Calu3 (cell line): ENCODE measurements around the gene FSIP1. TPM values are rescaled to one million over a fixed set of nuclear protein-coding genes. Genes with fewer than 3 reads are reported as not detected.
"Not testable (repeated sequence)": the region's sequence is repeated elsewhere in the genome, so short reads cannot be mapped to it uniquely, and the experiment has no call there.

Source experiments
- BruUV-seq: library from RNA; stranded (reverse); fragments of 400-500 nt; replicated peaks from 2 replicates; lab custom pipeline; 2021; lab: Mats Ljungman, UMichigan
- CTCF ChIA-PET: fragments of 300-600 bp; sonication (Branson Sonifier 250); formaldehyde crosslinking; loops from one replicate; lab custom pipeline; 2022; ENCODE audit warnings: antibody characterized with exemption; lab: Charles Lee
- DNase-seq: peaks from one replicate; pipeline ENCODE4 v3.0.0; 2022
- H3K27ac Mint-ChIP-seq: one replicate; pipeline ENCODE4 v1.8.0; 2022; ENCODE audit warnings: mixed read lengths; ENCODE audit not compliant: unreplicated experiment
- H3K27me3 Mint-ChIP-seq: one replicate; pipeline ENCODE4 v1.8.0; 2022; ENCODE audit warnings: mixed read lengths; ENCODE audit not compliant: unreplicated experiment
- H3K36me3 Mint-ChIP-seq: one replicate; pipeline ENCODE4 v1.8.0; 2022; ENCODE audit warnings: mild to moderate bottlenecking, moderate library complexity, mixed read lengths; ENCODE audit not compliant: insufficient read depth, unreplicated experiment
- H3K4me1 Mint-ChIP-seq: one replicate; pipeline ENCODE4 v1.8.0; 2022; ENCODE audit warnings: mild to moderate bottlenecking, low read depth, mixed read lengths; ENCODE audit not compliant: unreplicated experiment
- H3K4me3 Mint-ChIP-seq: one replicate; pipeline ENCODE4 v1.8.0; 2022; ENCODE audit warnings: mild to moderate bottlenecking, low read depth, moderate library complexity, mixed read lengths; ENCODE audit not compliant: unreplicated experiment
- H3K9me3 Mint-ChIP-seq: one replicate; pipeline ENCODE4 v1.8.0; 2022; ENCODE audit warnings: low read depth, mixed read lengths; ENCODE audit not compliant: unreplicated experiment
- intact Hi-C: fragments of 100-400 bp; cut with micrococcal nuclease; formaldehyde crosslinking; loops from one replicate; pipeline ENCODE4 v1.10.0; 2022; ENCODE audit not compliant: unreplicated experiment
- total RNA-seq: library from RNA; stranded (reverse); gene quantifications from 2 replicates; pipeline ENCODE4 v1.2.3, GENCODE V29; 2022
- TF ChIP-seq, protein P1 (sequence below): fragments of 200-600 bp; IDR thresholded peaks from one replicate; pipeline ENCODE4 v1.8.0; 2022; ENCODE audit warnings: antibody characterized with exemption; ENCODE audit not compliant: unreplicated experiment

Gene FSIP1
- total RNA-seq, 1 experiment from 2014 or later: 0.28 TPM

DNA sequence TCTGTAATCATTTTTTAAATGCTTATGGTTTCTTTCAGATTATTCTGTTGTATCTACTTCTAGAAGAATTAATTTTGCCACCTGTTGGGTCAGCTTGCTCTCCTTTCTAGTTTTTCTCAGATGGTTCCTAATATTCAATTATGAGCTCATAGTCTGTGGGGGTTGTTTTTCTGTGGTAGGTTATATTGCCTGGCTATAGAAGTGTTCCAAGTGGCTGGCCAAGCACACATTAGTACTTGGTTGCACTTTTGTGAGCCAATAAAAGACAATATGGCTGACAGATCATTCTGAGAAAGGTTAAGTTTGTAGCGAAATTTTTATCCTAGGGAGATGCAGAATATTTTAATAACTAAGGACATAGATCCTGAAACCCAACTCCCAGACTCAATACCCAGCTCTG is 31.8 kb upstream of the FSIP1 start:
- intact Hi-C loops: no loop called here
- H3K27me3 Mint-ChIP-seq: no peaks in the 10 kb centered on the region
- CTCF ChIA-PET: no interaction called here
- TF ChIP-seq, protein P1, sequence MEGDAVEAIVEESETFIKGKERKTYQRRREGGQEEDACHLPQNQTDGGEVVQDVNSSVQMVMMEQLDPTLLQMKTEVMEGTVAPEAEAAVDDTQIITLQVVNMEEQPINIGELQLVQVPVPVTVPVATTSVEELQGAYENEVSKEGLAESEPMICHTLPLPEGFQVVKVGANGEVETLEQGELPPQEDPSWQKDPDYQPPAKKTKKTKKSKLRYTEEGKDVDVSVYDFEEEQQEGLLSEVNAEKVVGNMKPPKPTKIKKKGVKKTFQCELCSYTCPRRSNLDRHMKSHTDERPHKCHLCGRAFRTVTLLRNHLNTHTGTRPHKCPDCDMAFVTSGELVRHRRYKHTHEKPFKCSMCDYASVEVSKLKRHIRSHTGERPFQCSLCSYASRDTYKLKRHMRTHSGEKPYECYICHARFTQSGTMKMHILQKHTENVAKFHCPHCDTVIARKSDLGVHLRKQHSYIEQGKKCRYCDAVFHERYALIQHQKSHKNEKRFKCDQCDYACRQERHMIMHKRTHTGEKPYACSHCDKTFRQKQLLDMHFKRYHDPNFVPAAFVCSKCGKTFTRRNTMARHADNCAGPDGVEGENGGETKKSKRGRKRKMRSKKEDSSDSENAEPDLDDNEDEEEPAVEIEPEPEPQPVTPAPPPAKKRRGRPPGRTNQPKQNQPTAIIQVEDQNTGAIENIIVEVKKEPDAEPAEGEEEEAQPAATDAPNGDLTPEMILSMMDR: no peak
- H3K9me3 Mint-ChIP-seq: no peaks in the 10 kb centered on the region
- no peaks in the 10 kb centered on the region for H3K36me3 Mint-ChIP-seq
- no peak overlapping the region for H3K27ac Mint-ChIP-seq
- H3K4me1 Mint-ChIP-seq: peaks cover 8% of the 10 kb centered on the region
- BruUV-seq: no TSS peak
- DNase-seq: no peak
- H3K4me3 Mint-ChIP-seq: no peak overlapping the region

DNA sequence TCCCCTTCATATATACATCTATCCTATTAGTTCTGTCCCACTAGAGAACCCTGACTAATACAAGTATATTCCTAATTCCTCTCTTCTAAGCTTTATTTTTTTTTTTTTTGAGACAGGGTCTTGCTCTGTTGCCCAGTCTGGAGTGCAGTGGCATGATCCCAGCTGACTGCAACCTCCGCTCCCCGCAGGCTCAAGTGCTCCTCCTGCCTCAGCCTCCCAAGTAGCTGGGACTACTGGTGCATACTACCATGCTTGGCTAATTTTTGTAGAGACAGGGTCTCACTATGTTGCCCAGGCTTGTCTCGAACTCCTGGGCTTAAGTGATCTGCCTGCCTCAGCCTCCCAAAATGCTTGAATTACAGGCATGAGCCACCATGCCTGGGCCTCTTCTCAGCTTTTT is 30.0 kb upstream of the FSIP1 start:
- not testable (repeated sequence) for H3K27ac Mint-ChIP-seq, H3K36me3 Mint-ChIP-seq

DNA sequence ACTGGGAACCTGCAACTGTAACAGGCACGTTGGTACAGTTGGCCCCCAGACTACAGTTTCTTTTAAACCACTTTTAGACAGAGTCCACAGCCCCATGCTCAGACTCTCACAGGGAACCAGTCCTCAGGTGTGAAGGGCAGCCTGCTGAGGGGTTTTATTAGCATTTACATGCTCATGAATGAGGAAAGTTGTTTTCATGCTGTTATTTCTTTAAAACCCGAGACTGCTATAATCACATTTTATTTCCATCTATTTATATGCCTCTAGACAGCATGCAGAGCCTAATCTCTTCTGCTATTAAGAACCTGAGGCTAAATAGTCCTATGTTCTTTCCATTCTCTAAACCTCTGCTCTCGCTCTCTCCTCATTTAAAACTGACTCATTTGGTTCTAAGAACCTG is 26.3 kb upstream of the FSIP1 start:
- H3K9me3 Mint-ChIP-seq: no peaks in the 10 kb centered on the region
- H3K27me3 Mint-ChIP-seq: no peaks in the 10 kb centered on the region
- no TSS peak for BruUV-seq
- DNase-seq: no peak
- CTCF ChIA-PET: no interaction called here
- TF ChIP-seq, protein P1: no peak
- H3K4me3 Mint-ChIP-seq: no peak overlapping the region
- intact Hi-C loops: no loop called here
- H3K27ac Mint-ChIP-seq: no peak overlapping the region
- H3K36me3 Mint-ChIP-seq: no peaks in the 10 kb centered on the region
- H3K4me1 Mint-ChIP-seq: peaks cover under 1% of the 10 kb centered on the region

More for the DNA sequence above, 30.0 kb upstream of the FSIP1 start:
- CTCF ChIA-PET, intact Hi-C loops, H3K27me3 Mint-ChIP-seq, DNase-seq, H3K4me1 Mint-ChIP-seq, BruUV-seq, H3K4me3 Mint-ChIP-seq, H3K9me3 Mint-ChIP-seq: not testable (repeated sequence)

DNA sequence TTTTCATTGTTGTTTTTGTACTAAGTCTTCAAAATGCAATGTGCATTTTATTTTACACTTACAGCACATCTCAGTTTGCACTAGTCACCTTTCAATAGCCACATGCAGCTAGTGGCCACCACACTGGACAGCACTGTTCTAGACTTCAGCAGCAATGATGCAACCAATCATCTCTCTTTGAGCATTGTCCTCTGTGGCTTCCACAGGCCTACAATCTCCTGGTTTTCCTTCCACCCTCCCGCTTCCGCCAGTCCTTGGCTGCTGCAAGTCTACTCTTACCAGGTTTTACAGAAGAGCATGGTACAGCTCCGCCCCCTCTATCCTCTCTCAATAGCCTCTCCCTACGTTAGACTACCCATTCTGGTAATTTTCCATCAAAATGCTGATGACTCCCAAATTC is 25.1 kb upstream of the FSIP1 start:
- CTCF ChIA-PET: no interaction called here
- Mint-ChIP-seq H3K4me1 (peaks cover 8% of the 10 kb centered on the region), H3K27ac (no peak overlapping the region), H3K27me3 (no peaks in the 10 kb centered on the region), H3K9me3 (no peaks in the 10 kb centered on the region), H3K36me3 (no peaks in the 10 kb centered on the region), H3K4me3 (no peak overlapping the region)
- no TSS peak for BruUV-seq
- intact Hi-C loops: no loop called here
- DNase-seq: no peak
- TF ChIP-seq, protein P1: no peak

DNA sequence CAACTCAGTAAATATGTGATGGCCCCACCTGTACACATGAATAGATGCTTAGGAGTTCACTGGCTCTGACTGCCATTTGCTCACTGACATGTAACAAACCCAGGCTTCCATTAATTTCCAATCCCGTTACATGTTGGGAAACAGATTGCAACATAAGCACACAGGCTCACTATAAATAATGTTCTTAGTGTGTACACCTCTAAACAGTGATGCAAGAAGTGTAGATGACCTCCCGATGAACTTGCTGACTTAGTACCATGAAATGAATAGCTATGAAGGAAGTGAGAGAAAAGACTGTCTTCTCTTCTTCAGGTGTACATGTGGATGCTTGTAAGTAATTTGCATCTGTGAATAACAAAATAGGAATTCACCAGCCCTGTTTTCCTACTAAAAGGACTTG is 21.4 kb upstream of the FSIP1 start:
- CTCF ChIA-PET: no interaction called here
- no peaks in the 10 kb centered on the region for H3K27me3 Mint-ChIP-seq
- BruUV-seq: no TSS peak
- intact Hi-C loops: loop anchor here (5.0 kb wide), 1 partner anchor 128 kb away; the partner anchor contains the start of gene EIF2AK4
- no peaks in the 10 kb centered on the region for H3K36me3 Mint-ChIP-seq
- H3K4me1 Mint-ChIP-seq: peaks cover 8% of the 10 kb centered on the region
- H3K4me3 Mint-ChIP-seq: no peak overlapping the region
- DNase-seq: no peak
- TF ChIP-seq, protein P1: no peak
- no peak overlapping the region for H3K27ac Mint-ChIP-seq
- H3K9me3 Mint-ChIP-seq: no peaks in the 10 kb centered on the region
